ENCODE results near the gene NME5. TPM values are rescaled to one million over a fixed set of nuclear protein-coding genes. Genes with fewer than 3 reads are reported as not detected.
A peak's percentile ranks its signal among the peaks of the same experiment; 100 is the strongest.

NME5 gene
- total and polyA plus RNA-seq, 9 of the 15 experiments (the other 6 are each of a cell fraction or from before 2014, with no cell fraction given), result not detected

GRCh38 chr5:138178516-138179276, 39.5 kb upstream of the NME5 start, which contains the start of the genes BRD8 and KIF20A (continued):
- 0 out of 2 replicates have a peak, but pooled peaks have one; percentile 2 for TF ChIP-seq ZBTB26 (CRISPR knock-in tag; IDR thresholded peaks at IDR 0.05)
- TF ChIP-seq ZNF318 (IDR thresholded peaks at IDR 0.05; ENCODE audit: borderline replicate concordance in 1 of 2, low read depth in 1 of 2), result no peak
- TF ChIP-seq ZNF395 (CRISPR knock-in tag; IDR thresholded peaks at IDR 0.05), result peak; percentile 90
- peak; percentile 82 for TF ChIP-seq MAX (CRISPR knock-in tag; IDR thresholded peaks at IDR 0.05)
- no peak for TF ChIP-seq ZNF146 (CRISPR knock-in tag; IDR thresholded peaks at IDR 0.05; ENCODE audit: unreplicated experiment)
- TF ChIP-seq EHMT2 (IDR thresholded peaks at IDR 0.05), result no peak
- peak; percentile 64 for TF ChIP-seq MBD2 (IDR thresholded peaks at IDR 0.05; ENCODE audit: borderline replicate concordance, low read depth)
- TF ChIP-seq NFIC (IDR thresholded peaks at IDR 0.05), result peak; percentile 28; the same call in 1 of the 2 replicates
- peak; percentile 80; the same call in 1 of the 2 replicates for TF ChIP-seq GTF2E2 (tag; IDR thresholded peaks at IDR 0.05)
- no peak for TF ChIP-seq PTBP1 (IDR thresholded peaks at IDR 0.05; ENCODE audit: low read depth, low read length)
- no peak for TF ChIP-seq BMI1 (IDR thresholded peaks at IDR 0.05; ENCODE audit: low read length)
- no peak for TF ChIP-seq KDM2B (CRISPR knock-in tag; IDR thresholded peaks at IDR 0.05)
